GM19438 (cell line): ENCODE results near the gene ELAVL1.

Experiments
- ATAC-seq: cut with Tn5 transposase; IDR thresholded peaks from one replicate; pipeline ENCODE4 v1.9.1; 2021; ENCODE audit warnings: low read depth; ENCODE audit not compliant: unreplicated experiment

The ELAVL1 gene

GRCh38 chr19:7915250-7916102 lies 90.0 kb downstream of the ELAVL1 start:
- ATAC-seq, result no peak

GRCh38 chr19:7914598-7915045 lies 90.8 kb downstream of the ELAVL1 start, which contains the start of gene TGFBR3L:
TGFBR3L (plus strand) TSS chr19:7914830.
- no peak for ATAC-seq

GRCh38 chr19:7914099-7914498 lies 91.3 kb downstream of the ELAVL1 start:
- no peak for ATAC-seq

- ATAC-seq, result no peak
Observed at GRCh38 chr19:7913652-7914051, 91.8 kb downstream of the ELAVL1 start.

- ATAC-seq, result no peak
Observed at GRCh38 chr19:7912697-7913564, 92.5 kb downstream of the ELAVL1 start.

GRCh38 chr19:7912144-7912696 lies 93.2 kb downstream of the ELAVL1 start:
- no peak for ATAC-seq

GRCh38 chr19:7911508-7912143 lies 93.8 kb downstream of the ELAVL1 start:
- no peak for ATAC-seq

GRCh38 chr19:7910321-7911161 lies 94.9 kb downstream of the ELAVL1 start:
- no peak for ATAC-seq

- no peak for ATAC-seq
Observed at GRCh38 chr19:7909471-7910067, 95.9 kb downstream of the ELAVL1 start.

GRCh38 chr19:7908742-7909461 lies 96.5 kb downstream of the ELAVL1 start:
- ATAC-seq, result no peak
